ENCODE measurements around the gene SRPRB.

SRPRB gene

DNA sequence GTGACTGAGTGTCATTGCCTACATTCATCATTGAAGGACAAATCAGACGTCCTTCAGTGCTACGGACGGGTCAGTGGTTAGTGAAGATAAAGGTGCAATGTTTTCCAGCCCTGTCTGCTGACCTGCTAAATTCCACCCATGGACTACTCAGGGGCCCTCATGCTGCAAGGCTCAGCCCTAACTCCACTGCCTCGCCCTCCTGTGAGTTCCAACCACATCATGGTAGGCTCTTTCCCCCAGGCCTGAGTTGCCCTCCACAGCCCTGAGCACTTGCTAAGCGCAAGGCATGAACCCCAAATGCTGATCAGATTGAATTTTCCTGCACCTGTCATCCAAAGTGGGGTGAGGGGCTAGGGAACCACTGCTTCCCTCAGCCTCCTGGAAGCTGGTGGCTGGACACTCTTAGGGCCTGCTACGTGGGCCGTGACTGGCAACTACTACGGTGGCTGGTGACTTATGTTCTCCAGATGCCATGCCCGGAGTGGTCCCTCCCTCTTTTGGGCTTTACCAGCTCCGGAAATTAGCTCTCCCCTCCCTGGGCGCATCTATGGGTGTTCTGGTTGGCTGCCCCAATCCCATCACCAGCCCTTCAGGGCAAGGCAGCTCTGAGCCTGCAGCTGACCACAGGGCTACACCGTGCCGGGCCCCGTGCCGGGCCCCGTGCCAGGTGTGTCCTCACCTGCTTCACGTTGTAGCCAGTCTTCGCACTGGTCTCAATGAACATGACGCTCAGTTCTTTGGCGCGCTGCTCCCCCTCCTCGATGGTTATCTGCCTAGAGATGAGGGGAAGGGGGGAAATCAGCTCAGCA lies 32.1 kb downstream of the SRPRB start:
- Histone ChIP-seq H3K4me1 (ENCODE audit: control insufficient read depth in 1 of 2, insufficient read depth in 1 of 2, low read depth in 1 of 2, low read length in 1 of 2) (no peaks in the 10 kb centered on the region), H3K27ac (no peak overlapping the region), H3K4me3 (ENCODE audit: low read depth in 1 of 2, low read length in 1 of 2) (no peak overlapping the region), H3K36me3 (no peaks in the 10 kb centered on the region), H3K27me3 (no peaks in the 10 kb centered on the region), H3K9me3 (no peaks in the 10 kb centered on the region)
- no peak for TF ChIP-seq CTCF (IDR thresholded peaks at IDR 0.05)

- H3K4me1 ChIP-seq (ENCODE audit: control insufficient read depth in 1 of 2, insufficient read depth in 1 of 2, low read depth in 1 of 2, low read length in 1 of 2), result no peaks in the 10 kb centered on the region
- no peak overlapping the region for H3K4me3 ChIP-seq (ENCODE audit: low read depth in 1 of 2, low read length in 1 of 2)
- no peaks in the 10 kb centered on the region for H3K27me3 ChIP-seq
- H3K9me3 ChIP-seq, result no peaks in the 10 kb centered on the region
- no peaks in the 10 kb centered on the region for H3K36me3 ChIP-seq
- no peak for TF ChIP-seq CTCF (IDR thresholded peaks at IDR 0.05)
- H3K27ac ChIP-seq, result no peak overlapping the region
These were observed 32.7 kb downstream of the SRPRB start for GRCh38 chr3:133838296-133838789.

DNA sequence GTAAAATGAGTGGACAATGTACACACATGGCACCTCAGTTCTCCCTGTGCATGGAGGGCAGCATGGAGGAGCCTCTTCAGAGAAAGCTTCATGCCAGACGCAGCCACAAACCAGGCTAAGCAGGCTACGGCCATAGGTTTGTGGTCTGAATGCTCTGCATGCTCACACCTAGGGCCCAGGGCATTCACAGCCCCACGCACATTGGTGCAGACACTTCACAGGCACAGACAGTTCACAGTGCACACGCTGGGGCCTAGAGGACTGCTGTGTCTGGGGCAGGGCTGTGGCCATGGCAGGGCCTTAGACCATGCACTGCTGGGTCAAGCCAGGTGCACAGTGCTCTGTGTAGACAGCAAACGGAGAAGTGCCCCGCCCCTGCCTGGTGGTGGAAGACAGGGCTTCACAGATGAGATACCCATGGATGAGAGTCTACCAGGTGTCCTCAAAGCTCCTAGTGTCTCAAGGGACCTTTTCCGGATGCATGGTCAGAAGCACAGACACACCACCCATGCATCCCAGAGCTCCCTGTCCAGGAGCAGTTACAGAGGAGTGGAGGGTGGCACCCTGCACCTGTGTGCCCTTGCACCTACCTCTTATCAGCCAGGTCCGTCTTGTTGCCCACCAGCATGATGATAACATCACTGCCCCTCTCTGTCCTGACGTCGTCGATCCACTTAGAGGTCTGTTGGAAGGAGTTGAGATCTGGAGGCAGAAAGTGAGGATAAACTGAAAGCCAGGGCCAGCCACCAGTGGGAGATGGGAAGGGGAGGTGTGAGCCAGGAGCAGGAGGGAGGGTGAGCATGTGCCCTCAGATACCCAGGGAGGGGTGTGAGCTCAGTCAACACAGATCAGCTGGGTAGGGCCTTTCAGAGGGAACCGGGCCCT lies 33.5 kb downstream of the SRPRB start:
- TF ChIP-seq CTCF (IDR thresholded peaks at IDR 0.05), result no peak
- no peaks in the 10 kb centered on the region for H3K36me3 ChIP-seq

GRCh38 chr3:133840055-133840737 lies 34.6 kb downstream of the SRPRB start:
- no peak for TF ChIP-seq CTCF (IDR thresholded peaks at IDR 0.05)
- no peaks in the 10 kb centered on the region for H3K4me1 ChIP-seq (ENCODE audit: control insufficient read depth in 1 of 2, insufficient read depth in 1 of 2, low read depth in 1 of 2, low read length in 1 of 2)
- no peak overlapping the region for H3K27ac ChIP-seq
- no peaks in the 10 kb centered on the region for H3K9me3 ChIP-seq
- no peaks in the 10 kb centered on the region for H3K27me3 ChIP-seq
- no peaks in the 10 kb centered on the region for H3K36me3 ChIP-seq
- no peak overlapping the region for H3K4me3 ChIP-seq (ENCODE audit: low read depth in 1 of 2, low read length in 1 of 2)

More for the DNA sequence above, 33.5 kb downstream of the SRPRB start:
- Histone ChIP-seq H3K27ac (no peak overlapping the region), H3K4me3 (ENCODE audit: low read depth in 1 of 2, low read length in 1 of 2) (no peak overlapping the region), H3K4me1 (ENCODE audit: control insufficient read depth in 1 of 2, insufficient read depth in 1 of 2, low read depth in 1 of 2, low read length in 1 of 2) (no peaks in the 10 kb centered on the region), H3K27me3 (no peaks in the 10 kb centered on the region), H3K9me3 (no peaks in the 10 kb centered on the region)

DNA sequence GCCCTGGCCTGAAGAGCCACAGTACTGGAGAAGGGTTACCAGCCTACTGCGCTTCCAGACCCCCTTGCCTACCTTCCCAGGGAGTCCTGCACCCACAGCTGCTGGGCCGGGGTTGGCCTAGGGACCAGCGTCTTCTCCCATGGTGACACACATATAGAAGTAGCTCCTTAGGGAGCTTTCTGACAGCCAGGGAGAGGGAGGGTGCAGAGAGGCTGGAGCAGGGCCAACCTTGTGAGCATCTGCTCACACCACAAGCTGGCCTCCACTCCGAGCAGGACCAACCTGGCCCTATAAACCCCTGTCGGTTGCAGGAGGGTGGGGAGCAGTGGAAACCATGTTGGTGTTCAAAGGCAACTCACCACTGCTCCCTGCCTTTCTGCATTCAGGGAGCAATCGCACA lies 35.2 kb downstream of the SRPRB start:
- H3K27ac ChIP-seq, result no peak overlapping the region
- no peak for TF ChIP-seq CTCF (IDR thresholded peaks at IDR 0.05)
- H3K27me3 ChIP-seq, result no peaks in the 10 kb centered on the region
- no peaks in the 10 kb centered on the region for H3K36me3 ChIP-seq
- H3K4me3 ChIP-seq (ENCODE audit: low read depth in 1 of 2, low read length in 1 of 2), result no peak overlapping the region
- no peaks in the 10 kb centered on the region for H3K9me3 ChIP-seq
- H3K4me1 ChIP-seq (ENCODE audit: control insufficient read depth in 1 of 2, insufficient read depth in 1 of 2, low read depth in 1 of 2, low read length in 1 of 2), result no peaks in the 10 kb centered on the region

Data from neutrophil (primary cell).